KMS-11 (cell line): ENCODE results near the gene TMEM151A.

Experiments used
- H2AFZ ChIP-seq: fragments of 200-600 bp; sonication (generic); 2 replicates; pipeline ENCODE4 v1.6.1; 2016; ENCODE audit warnings: antibody characterized with exemption, mixed run types, low read depth
- H3K27ac ChIP-seq: fragments of 200-600 bp; sonication (generic); 2 replicates; pipeline ENCODE4 v1.6.1; 2016; ENCODE audit warnings: mild to moderate bottlenecking, mixed run types
- H3K27me3 ChIP-seq: fragments of 200-600 bp; sonication (generic); 2 replicates; pipeline ENCODE4 v1.6.1; 2017; ENCODE audit warnings: mild to moderate bottlenecking, low read depth, mixed run types, moderate library complexity; ENCODE audit not compliant: insufficient read depth
- H3K36me3 ChIP-seq: fragments of 200-600 bp; sonication (generic); 2 replicates; pipeline ENCODE4 v1.6.1; 2017; ENCODE audit warnings: mild to moderate bottlenecking, mixed run types; ENCODE audit not compliant: insufficient read depth
- H3K4me1 ChIP-seq: fragments of 200-600 bp; sonication (generic); 2 replicates; pipeline ENCODE4 v1.6.1; 2016; ENCODE audit warnings: mild to moderate bottlenecking, low read depth, mixed run types; ENCODE audit not compliant: poor library complexity, severe bottlenecking
- H3K4me2 ChIP-seq: fragments of 200-600 bp; sonication (generic); 2 replicates; pipeline ENCODE4 v1.7.0; 2016; ENCODE audit warnings: mild to moderate bottlenecking, mixed run types
- H3K4me3 ChIP-seq: fragments of 200-600 bp; sonication (generic); IDR thresholded peaks from 2 replicates; pipeline ENCODE4 v1.6.1; 2017; ENCODE audit warnings: low read depth, low read length, mixed read lengths; ENCODE audit not compliant: insufficient read depth
- H3K79me2 ChIP-seq: fragments of 200-600 bp; sonication (generic); 2 replicates; pipeline ENCODE4 v1.6.1; 2016; ENCODE audit warnings: low read depth, mixed run types; ENCODE audit not compliant: insufficient read depth
- H3K9ac ChIP-seq: fragments of 200-600 bp; sonication (generic); 2 replicates; pipeline ENCODE4 v1.6.1; 2016; ENCODE audit warnings: mild to moderate bottlenecking, mixed run types
- H4K20me1 ChIP-seq: fragments of 200-600 bp; sonication (generic); 2 replicates; pipeline ENCODE4 v1.6.1; 2016; ENCODE audit warnings: mild to moderate bottlenecking, mixed run types; ENCODE audit not compliant: insufficient read depth
- CTCF ChIP-seq: fragments of 200-600 bp; sonication (generic); conservative IDR thresholded peaks from 2 replicates; pipeline ENCODE4 v1.6.1; 2017; ENCODE audit warnings: low read depth, mild to moderate bottlenecking, antibody characterized with exemption, low read length, moderate library complexity, mixed read lengths

Gene TMEM151A

GRCh38 chr11:66322732-66323427 is 31.2 kb downstream of the TMEM151A start:
- TF ChIP-seq CTCF: no peak
- H3K4me1 ChIP-seq: peaks cover 5% of the 10 kb centered on the region

GRCh38 chr11:66323684-66324083 is 32.0 kb downstream of the TMEM151A start:
- peaks cover 10% of the 10 kb centered on the region for H3K4me1 ChIP-seq
- no peak for TF ChIP-seq CTCF

More at GRCh38 chr11:66322732-66323427, 31.2 kb downstream of the TMEM151A start:
- no peaks in the 10 kb centered on the region for H4K20me1 ChIP-seq
- no peak overlapping the region for H3K27ac ChIP-seq
- H2AFZ ChIP-seq: no peak overlapping the region
- H3K36me3 ChIP-seq: no peaks in the 10 kb centered on the region
- no peak overlapping the region for H3K9ac ChIP-seq
- no peaks in the 10 kb centered on the region for H3K79me2 ChIP-seq
- no peak overlapping the region for H3K4me2 ChIP-seq
- H3K27me3 ChIP-seq: no peaks in the 10 kb centered on the region
- H3K4me3 ChIP-seq: no peak overlapping the region

GRCh38 chr11:66324664-66325063 is 33.0 kb downstream of the TMEM151A start:
- Histone ChIP-seq H3K79me2 (no peaks in the 10 kb centered on the region), H3K4me2 (no peak overlapping the region), H3K4me3 (no peak overlapping the region), H3K4me1 (peaks cover 10% of the 10 kb centered on the region), H3K9ac (no peak overlapping the region), H3K36me3 (no peaks in the 10 kb centered on the region), H3K27ac (no peak overlapping the region), H2AFZ (no peak overlapping the region), H4K20me1 (no peaks in the 10 kb centered on the region), H3K27me3 (no peaks in the 10 kb centered on the region; the same call in 1 of the 2 replicates)
- TF ChIP-seq CTCF: no peak

More at GRCh38 chr11:66323684-66324083, 32.0 kb downstream of the TMEM151A start:
- H3K9ac ChIP-seq: no peak overlapping the region
- no peaks in the 10 kb centered on the region for H3K36me3 ChIP-seq
- no peaks in the 10 kb centered on the region for H4K20me1 ChIP-seq
- H3K79me2 ChIP-seq: no peaks in the 10 kb centered on the region
- no peaks in the 10 kb centered on the region for H3K27me3 ChIP-seq
- H3K4me2 ChIP-seq: no peak overlapping the region
- H3K4me3 ChIP-seq: no peak overlapping the region
- H2AFZ ChIP-seq: no peak overlapping the region
- H3K27ac ChIP-seq: no peak overlapping the region

GRCh38 chr11:66325263-66325671 is 33.6 kb downstream of the TMEM151A start:
- H3K4me2 ChIP-seq: no peak overlapping the region
- no peak overlapping the region for H3K27ac ChIP-seq
- no peak for TF ChIP-seq CTCF
- H3K4me1 ChIP-seq: peaks cover 10% of the 10 kb centered on the region
- no peaks in the 10 kb centered on the region for H4K20me1 ChIP-seq
- no peaks in the 10 kb centered on the region for H3K79me2 ChIP-seq
- H2AFZ ChIP-seq: no peak overlapping the region
- no peak overlapping the region for H3K4me3 ChIP-seq
- no peaks in the 10 kb centered on the region for H3K36me3 ChIP-seq
- no peak overlapping the region for H3K9ac ChIP-seq
- H3K27me3 ChIP-seq: no peaks in the 10 kb centered on the region; the same call in 1 of the 2 replicates
